Measurements from ENCODE around the gene UNC93A.
A peak's percentile ranks its signal among the peaks of the same experiment; 100 is the strongest.
"Not testable (repeated sequence)": the region's sequence is repeated elsewhere in the genome, so short reads cannot be mapped to it uniquely, and the experiment has no call there.

Gene UNC93A

DNA sequence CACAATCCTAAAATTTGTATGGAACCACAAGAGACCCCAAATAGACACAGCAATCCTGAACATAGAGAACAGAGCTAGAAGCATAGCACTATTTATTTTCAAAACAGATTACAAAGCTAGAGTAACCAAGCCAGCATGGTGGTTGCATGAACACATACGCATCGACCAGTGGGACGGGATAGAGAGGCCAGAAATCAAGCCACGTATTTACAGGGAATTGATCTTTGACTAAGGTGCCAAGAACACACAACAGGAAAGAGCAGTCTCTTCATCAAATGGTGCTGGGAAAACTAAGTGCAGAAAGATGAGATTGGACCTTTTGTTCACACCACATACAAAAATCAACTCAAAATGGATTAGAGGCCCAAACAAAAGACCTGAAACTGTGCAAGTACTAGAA is 54.8 kb downstream of the UNC93A start:
- no peak for DNase-seq

DNA sequence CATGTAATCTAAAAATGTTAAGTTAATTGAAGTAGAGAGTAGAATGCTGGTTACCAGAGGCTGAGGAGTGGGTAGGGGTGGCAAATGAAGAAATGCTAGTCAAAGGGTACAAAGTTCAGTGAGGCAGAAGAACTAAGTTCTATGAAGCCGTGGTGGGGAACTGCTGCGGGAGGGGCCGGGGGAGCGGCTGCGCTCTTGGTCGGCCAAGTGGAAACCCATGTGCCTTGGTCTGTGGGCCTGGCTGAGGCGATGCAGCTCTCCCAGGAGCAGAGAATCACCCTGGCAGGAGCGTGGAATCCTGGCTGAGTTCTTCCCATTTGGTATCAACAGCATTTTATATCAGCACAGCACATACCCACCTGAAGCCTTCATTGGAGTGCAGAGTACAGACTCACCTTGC is 56.1 kb downstream of the UNC93A start:
- no peak for DNase-seq

DNA sequence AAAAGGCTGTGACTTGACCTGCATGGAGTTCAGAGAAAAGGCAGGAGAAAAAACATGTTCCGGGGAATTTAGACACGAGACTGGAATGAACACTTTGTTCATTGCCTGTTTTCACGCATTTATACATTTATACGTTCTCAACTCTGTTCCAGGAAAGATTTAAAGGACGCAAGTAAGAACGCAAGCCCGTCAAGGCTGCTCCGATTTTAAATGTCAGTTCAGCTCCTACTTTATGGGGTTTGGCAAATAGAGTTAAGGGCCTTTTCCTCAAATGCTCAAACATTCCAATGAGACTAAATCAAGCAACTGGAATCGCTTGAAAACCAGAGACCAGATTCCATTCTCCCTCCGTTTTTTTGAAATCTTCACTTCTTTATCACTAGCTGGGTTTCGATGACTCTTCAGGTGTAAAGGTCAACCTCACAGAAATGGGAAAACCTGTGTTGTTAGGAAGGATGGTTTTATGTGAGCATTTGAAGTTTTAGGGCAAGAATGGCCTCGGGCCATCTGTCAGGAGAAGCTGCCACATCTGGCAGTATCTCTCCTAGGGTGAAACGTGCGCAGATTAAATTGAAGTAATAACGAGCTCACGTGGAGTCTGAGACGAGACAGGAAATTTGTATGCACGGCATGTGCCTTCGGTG is 58.6 kb downstream of the UNC93A start:
- no peak for DNase-seq

DNA sequence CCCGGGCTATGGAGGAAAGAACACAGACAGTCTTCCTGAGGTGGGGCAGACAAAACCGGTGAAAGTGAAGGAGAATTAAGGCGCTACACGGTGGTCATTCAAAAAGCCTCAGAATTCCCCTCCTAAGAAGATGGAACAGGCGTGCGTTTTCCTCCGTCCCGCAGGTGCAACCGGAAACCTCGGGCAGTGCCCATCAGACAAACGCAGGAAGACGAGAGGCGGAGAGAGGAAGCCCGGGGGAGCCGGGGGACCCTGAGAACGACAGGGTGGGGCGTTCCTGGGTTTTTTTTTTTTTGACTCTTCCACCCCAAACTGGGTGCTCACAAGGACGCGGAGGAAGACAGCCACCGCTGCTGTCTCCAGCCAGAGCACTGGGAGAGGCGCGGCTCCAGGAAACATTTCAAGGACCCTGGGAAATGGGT is 59.2 kb downstream of the UNC93A start:
- no peak for DNase-seq

DNA sequence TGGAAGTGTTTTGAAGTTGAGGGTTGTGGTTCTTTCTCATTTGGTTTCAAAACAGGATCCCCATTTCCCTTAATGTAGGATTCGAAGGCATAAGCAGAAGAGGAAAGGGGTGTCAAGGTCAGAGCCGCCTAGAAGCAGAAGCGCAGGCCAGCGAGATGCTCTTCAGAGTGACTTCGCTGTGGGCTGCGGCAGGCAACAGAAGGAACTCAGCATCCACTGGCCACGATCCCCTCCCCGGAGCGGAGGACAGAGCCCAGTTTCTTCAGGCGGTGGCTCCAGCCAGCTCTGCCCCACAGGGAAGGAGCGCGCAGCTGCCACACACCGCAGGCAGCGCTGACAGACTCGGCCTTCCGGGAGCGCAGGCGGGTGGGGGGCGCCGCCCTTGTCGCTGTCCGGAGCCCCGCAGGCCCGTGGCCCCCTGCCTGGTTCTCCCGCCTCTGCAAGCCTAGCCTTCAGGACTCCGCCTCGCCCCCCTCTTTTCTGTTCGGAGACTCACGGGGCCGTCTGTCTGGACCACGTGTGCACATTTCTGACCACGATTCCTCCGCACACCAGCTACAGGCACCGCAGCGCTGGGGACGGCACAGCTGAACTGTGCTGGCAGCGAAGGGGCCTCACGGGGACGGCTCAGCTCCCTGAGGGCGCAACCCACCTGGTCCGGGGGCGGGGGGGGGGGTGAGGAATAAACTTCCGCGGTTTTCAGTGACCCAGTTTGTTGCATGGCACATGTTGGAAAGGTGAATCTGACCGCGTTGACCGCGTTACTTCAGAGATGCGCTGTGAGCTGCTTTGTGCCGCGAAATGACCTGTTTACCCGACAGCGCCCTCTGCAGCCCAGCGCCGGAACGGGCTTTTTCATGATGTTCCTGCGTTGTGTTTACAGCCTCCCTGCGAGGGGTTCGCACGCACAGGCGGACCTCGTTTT is 59.9 kb downstream of the UNC93A start:
- DNase-seq = peak; percentile 73 to 82

DNA sequence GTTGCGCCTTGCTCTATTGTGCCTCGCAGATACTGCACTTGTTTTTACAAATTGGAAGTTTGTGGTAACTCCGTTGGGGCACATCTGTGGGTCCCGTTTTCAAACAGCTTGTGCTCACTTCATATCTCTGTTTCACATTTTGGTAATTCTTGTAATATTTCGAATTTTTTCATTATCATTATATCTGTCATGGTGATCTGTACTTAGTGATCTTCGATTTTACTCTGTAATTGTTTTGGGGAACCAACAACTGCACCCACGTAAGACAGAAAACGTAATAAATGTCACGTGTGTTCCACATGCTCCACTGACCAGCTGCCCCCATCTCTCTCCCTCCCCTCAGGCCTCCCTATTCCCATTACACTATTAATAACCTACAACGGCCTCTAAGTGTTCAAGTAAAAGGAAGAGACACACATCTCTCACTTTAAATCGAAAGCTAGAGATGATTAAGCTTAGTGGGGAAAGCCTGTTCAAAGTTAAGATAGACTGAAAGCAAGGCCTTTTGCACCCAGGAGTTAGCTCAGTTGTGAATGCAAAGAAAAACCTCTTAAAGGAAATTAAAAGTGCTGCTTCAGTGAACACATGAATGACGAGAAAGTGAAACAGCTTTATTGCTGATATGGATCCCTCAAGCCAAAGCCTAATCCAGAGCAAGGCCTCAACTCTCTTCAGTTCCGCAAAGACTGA is 60.7 kb downstream of the UNC93A start:
- DNase-seq = no peak

DNA sequence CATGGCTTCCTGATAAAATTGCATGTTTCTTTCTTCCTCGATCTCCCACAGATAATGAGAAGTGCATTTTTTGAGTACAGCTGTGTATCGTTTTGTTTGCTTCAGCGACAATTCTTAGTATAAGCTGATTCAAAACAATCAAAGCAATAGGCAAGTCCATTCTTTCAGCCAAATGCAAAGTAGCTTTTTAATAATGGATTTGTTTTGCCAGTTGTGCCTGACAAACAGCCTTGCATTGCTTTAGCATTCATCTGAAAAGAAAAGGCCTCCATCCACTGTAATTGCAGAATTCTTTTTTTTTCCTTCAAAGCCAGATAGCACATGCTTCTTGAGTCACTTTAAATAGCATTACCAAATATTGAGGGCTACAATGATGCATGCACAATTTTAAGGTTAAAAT is 65.8 kb downstream of the UNC93A start:
- DNase-seq = no peak

DNA sequence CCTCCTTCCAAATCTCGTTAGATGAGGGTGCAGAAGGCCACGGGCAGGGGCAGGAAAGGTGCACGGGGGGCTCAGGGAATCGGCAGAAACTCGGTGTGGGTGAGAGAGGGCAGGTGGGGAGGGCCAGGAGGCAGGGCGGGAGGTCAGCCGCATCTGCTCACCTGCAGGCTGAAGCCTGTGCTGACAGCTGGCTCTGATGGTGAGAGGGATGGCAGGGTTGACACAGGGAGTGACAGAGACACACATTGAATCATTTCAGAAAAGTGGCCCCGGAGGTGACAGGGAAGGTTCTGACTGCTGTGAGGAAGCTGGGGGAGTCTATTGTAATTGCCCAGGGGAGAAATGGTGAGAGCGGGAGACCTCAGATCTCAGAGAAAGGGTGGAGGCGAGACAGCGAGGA is 67.3 kb downstream of the UNC93A start:
- not testable (repeated sequence) for DNase-seq

DNA sequence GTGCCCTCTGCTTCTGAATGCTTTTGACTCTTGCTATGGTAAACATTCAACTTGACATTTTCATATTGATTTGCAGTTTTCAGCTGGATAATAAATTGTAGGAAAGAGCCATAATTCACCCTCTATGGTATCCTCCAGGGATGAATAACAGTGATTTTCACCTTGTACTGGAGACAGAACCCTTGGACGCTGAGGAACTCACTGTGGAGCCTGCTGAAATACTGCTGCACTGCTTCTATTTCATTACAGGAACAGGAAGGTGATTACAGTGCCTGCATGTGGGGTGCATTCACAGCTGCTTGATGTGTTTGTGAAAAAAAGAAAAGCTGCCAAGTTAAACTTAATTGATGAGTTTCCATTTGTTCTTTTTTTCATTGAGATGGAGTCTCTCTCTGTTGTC is 70.1 kb downstream of the UNC93A start:
- DNase-seq = not testable (repeated sequence)

Data from CD4-positive, alpha-beta T cell treated with Interleukin-4 for 1 hour (primary cell).